GM12891 (cell line): ENCODE data around the gene UBE3C.

Source experiments
- PAX5 ChIP-seq: IDR thresholded peaks from 2 replicates; pipeline ENCODE4 v1.6.1; 2011; ENCODE audit warnings: low read length, moderate library complexity, mild to moderate bottlenecking; ENCODE audit not compliant: insufficient read depth, severe bottlenecking
- POLR2A ChIP-seq: IDR thresholded peaks from 2 replicates; pipeline ENCODE4 v1.6.1; 2011; ENCODE audit warnings: low read depth, low read length, control low read depth
- POLR2AphosphoS5 ChIP-seq: IDR thresholded peaks from 2 replicates; pipeline ENCODE4 v1.6.1; 2011; ENCODE audit warnings: low read depth, low read length, control low read depth
- TAF1 ChIP-seq: IDR thresholded peaks from 2 replicates; pipeline ENCODE4 v1.6.1; 2011; ENCODE audit warnings: low read depth, low read length, control low read depth

GRCh38 chr7:157278791-157279724 lies 140.3 kb downstream of the UBE3C start:
- TF ChIP-seq POLR2AphosphoS5 = no peak
- no peak for TF ChIP-seq PAX5
- TF ChIP-seq TAF1 = no peak
- no peak for TF ChIP-seq POLR2A
